Liver (tissue), 9 donors: ENCODE data around the gene NGFR. TPM values are rescaled to one million over a fixed set of nuclear protein-coding genes. Genes with fewer than 3 reads are reported as not detected.

Experiments used
- DNase-seq: peaks from one replicate; pipeline ENCODE4 v3.0.0-alpha.2; 2017; ENCODE audit warnings: low spot score
- H3K27ac ChIP-seq, 2 donors: one replicate each; pipeline ENCODE4 v1.7.0; 2013; ENCODE audit warnings: inconsistent platforms in 2 of 2, low read length in 2 of 2, control low read depth in 1 of 2, low read depth in 1 of 2, mild to moderate bottlenecking in 1 of 2
- H3K27me3 ChIP-seq, 4 donors: one replicate each; pipeline versions ENCODE4 v1.6.1 to v1.7.0; 2013; ENCODE audit warnings: low read length in 3 of 4, inconsistent platforms in 1 of 4, mild to moderate bottlenecking in 1 of 4, moderate library complexity in 1 of 4; ENCODE audit not compliant: control insufficient read depth in 4 of 4, insufficient read depth in 4 of 4
- H3K36me3 ChIP-seq, 4 donors: one replicate each; pipeline versions ENCODE4 v1.6.1 to v1.7.0; 2013; ENCODE audit warnings: low read length in 3 of 4, mild to moderate bottlenecking in 3 of 4, low read depth in 1 of 4, moderate library complexity in 1 of 4; ENCODE audit not compliant: control insufficient read depth in 4 of 4, insufficient read depth in 3 of 4
- H3K4me1 ChIP-seq, 4 donors: one replicate each; pipeline versions ENCODE4 v1.6.1 to v1.7.0; 2013; ENCODE audit warnings: low read length in 3 of 4, mild to moderate bottlenecking in 3 of 4, moderate library complexity in 1 of 4; ENCODE audit not compliant: control insufficient read depth in 4 of 4, insufficient read depth in 4 of 4
- H3K4me3 ChIP-seq, 3 donors: one replicate each; pipeline versions ENCODE4 v1.6.1 to v1.7.0; 2013; ENCODE audit warnings: low read length in 3 of 3, control low read depth in 1 of 3, low read depth in 1 of 3, mild to moderate bottlenecking in 1 of 3
- H3K9ac ChIP-seq, 2 donors: one replicate each; pipeline ENCODE4 v1.7.0; 2013; ENCODE audit warnings: low read length in 2 of 2, mild to moderate bottlenecking in 2 of 2, moderate library complexity in 2 of 2, control low read depth in 1 of 2, low read depth in 1 of 2
- H3K9me3 ChIP-seq, 4 donors: one replicate each; pipeline versions ENCODE4 v1.6.1 to v1.7.0; 2013; ENCODE audit warnings: low read length in 3 of 4; ENCODE audit not compliant: control insufficient read depth in 4 of 4
- EGR1 ChIP-seq, 2 donors: IDR thresholded peaks; 2 replicates each; pipeline ENCODE4 v1.6.1; 2016 to 2018; ENCODE audit warnings: antibody characterized with exemption in 2 of 2, low read depth in 2 of 2
- FOXA1 ChIP-seq: IDR thresholded peaks from 2 replicates; pipeline ENCODE4 v1.6.1; 2016; ENCODE audit warnings: antibody characterized with exemption
- FOXA2 ChIP-seq: IDR thresholded peaks from 2 replicates; pipeline ENCODE4 v1.6.1; 2016; ENCODE audit warnings: antibody characterized with exemption
- GABPA ChIP-seq, 2 donors: IDR thresholded peaks in 1 of 2; conservative IDR thresholded peaks in 1 of 2; 2 replicates each; pipeline ENCODE4 v1.6.1; 2016; ENCODE audit warnings: antibody characterized with exemption in 2 of 2, mild to moderate bottlenecking in 1 of 2, moderate library complexity in 1 of 2
- HNF4A ChIP-seq, 2 donors: conservative IDR thresholded peaks; 2 replicates each; pipeline ENCODE4 v1.6.1; 2016; ENCODE audit warnings: antibody characterized with exemption in 2 of 2, mild to moderate bottlenecking in 2 of 2
- HNF4G ChIP-seq: IDR thresholded peaks from 2 replicates; pipeline ENCODE4 v1.6.1; 2016; ENCODE audit warnings: antibody characterized with exemption
- NR2F2 ChIP-seq: IDR thresholded peaks from 2 replicates; pipeline ENCODE4 v1.6.1; 2016; ENCODE audit warnings: antibody characterized with exemption
- RAD21 ChIP-seq, 2 donors: IDR thresholded peaks; 2 replicates each; pipeline ENCODE4 v1.6.1; 2016; ENCODE audit warnings: antibody characterized with exemption in 2 of 2, mild to moderate bottlenecking in 2 of 2
- RXRA ChIP-seq, 2 donors: IDR thresholded peaks; 2 replicates each; pipeline ENCODE4 v1.6.1; 2017 to 2018; ENCODE audit warnings: antibody characterized with exemption in 2 of 2, mild to moderate bottlenecking in 1 of 2
- TAF1 ChIP-seq: conservative IDR thresholded peaks from 2 replicates; pipeline ENCODE4 v1.6.1; 2016; ENCODE audit warnings: antibody characterized with exemption, mild to moderate bottlenecking
- WGBS: extraction: QIAGEN DNeasy Blood & Tissue Kit; methylation state at CpG from one replicate; pipeline ENCODE4 v1.1.7; 2013; 5-methylcytosine and 5-hydroxymethylcytosine counted together
- polyA plus RNA-seq, 2 donors: library from polyadenylated mRNA; stranded (reverse) in 1 of 2; unstranded in 1 of 2; fragments of 200-250 nt in 1 of 2; fragments of >200 nt in 1 of 2; fragmentation: Nextera tagmentation in 1 of 2; extraction: Ambion mirVana in 1 of 2; gene quantifications; one replicate each; pipeline versions ENCODE4 v1.2.1 to v1.2.3, GENCODE V29; 2013 to 2015
- total RNA-seq, 2 donors: library from RNA; depleted of rRNA; stranded (reverse); fragments of >200 nt; gene quantifications; one replicate each; pipeline ENCODE4 v1.2.3, GENCODE V29; 2014
- TF ChIP-seq, protein P1 (sequence below): IDR thresholded peaks from 2 replicates; pipeline ENCODE4 v1.6.1; 2016; ENCODE audit warnings: antibody characterized with exemption
- TF ChIP-seq, protein P2 (sequence below): IDR thresholded peaks from 2 replicates; pipeline ENCODE4 v1.6.1; 2016; ENCODE audit warnings: antibody characterized with exemption
- TF ChIP-seq, protein P3 (sequence below): IDR thresholded peaks from 2 replicates; pipeline ENCODE4 v1.6.1; 2016; ENCODE audit warnings: antibody characterized with exemption, mild to moderate bottlenecking
- TF ChIP-seq, protein P4 (sequence below): IDR thresholded peaks from 2 replicates; pipeline ENCODE4 v1.6.1; 2016; ENCODE audit warnings: antibody characterized with exemption
- TF ChIP-seq, protein P5 (sequence below): fragments of 150-350 bp; IDR thresholded peaks from 2 replicates; pipeline ENCODE4 v1.5.1; 2017; ENCODE audit warnings: improper control_type of control experiment, low read depth, low read length; ENCODE audit not compliant: missing input control
- donor health status: healthy.
- donor health status: healthy.
- donor health status: healthy.
- donor health status: healthy.
- donor health status: healthy.

Gene NGFR
- total and polyA plus RNA-seq, 4 donors, result 6.9 to 11.0 (median 10.5) TPM

DNA sequence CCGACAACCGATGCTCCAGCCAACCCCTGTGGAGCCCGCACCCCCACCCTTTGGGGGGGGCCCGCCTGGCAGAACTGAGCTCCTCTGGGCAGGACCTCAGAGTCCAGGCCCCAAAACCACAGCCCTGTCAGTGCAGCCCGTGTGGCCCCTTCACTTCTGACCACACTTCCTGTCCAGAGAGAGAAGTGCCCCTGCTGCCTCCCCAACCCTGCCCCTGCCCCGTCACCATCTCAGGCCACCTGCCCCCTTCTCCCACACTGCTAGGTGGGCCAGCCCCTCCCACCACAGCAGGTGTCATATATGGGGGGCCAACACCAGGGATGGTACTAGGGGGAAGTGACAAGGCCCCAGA, 17.9 kb downstream of the NGFR start:
- H3K27ac ChIP-seq, result peak overlapping the region; percentile 12 to 23
- WGBS, result 76% methylated on average over 6 of the region's 6 CpGs
- H3K4me1 ChIP-seq, result peaks cover 7 to 19% (median 16%) of the 10 kb centered on the region in 4 donors
- H3K27me3 ChIP-seq, result no peaks in the 10 kb centered on the region
- no peak for DNase-seq
- TF ChIP-seq EGR1 (IDR thresholded peaks at IDR 0.05; ENCODE audit: low read depth in 2 of 2) (no peak), FOXA2 (no peak), HNF4A (conservative IDR thresholded peaks at IDR 0.05) (no peak), GABPA (IDR thresholded peaks at IDR 0.05 in 1 of 2, conservative IDR thresholded peaks at IDR 0.05 in 1 of 2) (no peak), RXRA (IDR thresholded peaks at IDR 0.05) (no peak)
- TF ChIP-seq, protein P1, sequence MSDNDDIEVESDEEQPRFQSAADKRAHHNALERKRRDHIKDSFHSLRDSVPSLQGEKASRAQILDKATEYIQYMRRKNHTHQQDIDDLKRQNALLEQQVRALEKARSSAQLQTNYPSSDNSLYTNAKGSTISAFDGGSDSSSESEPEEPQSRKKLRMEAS, result no peak
- TF ChIP-seq, protein P2, sequence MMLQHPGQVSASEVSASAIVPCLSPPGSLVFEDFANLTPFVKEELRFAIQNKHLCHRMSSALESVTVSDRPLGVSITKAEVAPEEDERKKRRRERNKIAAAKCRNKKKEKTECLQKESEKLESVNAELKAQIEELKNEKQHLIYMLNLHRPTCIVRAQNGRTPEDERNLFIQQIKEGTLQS, result no peak
- TF ChIP-seq, protein P3, sequence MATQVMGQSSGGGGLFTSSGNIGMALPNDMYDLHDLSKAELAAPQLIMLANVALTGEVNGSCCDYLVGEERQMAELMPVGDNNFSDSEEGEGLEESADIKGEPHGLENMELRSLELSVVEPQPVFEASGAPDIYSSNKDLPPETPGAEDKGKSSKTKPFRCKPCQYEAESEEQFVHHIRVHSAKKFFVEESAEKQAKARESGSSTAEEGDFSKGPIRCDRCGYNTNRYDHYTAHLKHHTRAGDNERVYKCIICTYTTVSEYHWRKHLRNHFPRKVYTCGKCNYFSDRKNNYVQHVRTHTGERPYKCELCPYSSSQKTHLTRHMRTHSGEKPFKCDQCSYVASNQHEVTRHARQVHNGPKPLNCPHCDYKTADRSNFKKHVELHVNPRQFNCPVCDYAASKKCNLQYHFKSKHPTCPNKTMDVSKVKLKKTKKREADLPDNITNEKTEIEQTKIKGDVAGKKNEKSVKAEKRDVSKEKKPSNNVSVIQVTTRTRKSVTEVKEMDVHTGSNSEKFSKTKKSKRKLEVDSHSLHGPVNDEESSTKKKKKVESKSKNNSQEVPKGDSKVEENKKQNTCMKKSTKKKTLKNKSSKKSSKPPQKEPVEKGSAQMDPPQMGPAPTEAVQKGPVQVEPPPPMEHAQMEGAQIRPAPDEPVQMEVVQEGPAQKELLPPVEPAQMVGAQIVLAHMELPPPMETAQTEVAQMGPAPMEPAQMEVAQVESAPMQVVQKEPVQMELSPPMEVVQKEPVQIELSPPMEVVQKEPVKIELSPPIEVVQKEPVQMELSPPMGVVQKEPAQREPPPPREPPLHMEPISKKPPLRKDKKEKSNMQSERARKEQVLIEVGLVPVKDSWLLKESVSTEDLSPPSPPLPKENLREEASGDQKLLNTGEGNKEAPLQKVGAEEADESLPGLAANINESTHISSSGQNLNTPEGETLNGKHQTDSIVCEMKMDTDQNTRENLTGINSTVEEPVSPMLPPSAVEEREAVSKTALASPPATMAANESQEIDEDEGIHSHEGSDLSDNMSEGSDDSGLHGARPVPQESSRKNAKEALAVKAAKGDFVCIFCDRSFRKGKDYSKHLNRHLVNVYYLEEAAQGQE, result no peak
- no peak overlapping the region for H3K9ac ChIP-seq
- no peaks in the 10 kb centered on the region for H3K36me3 ChIP-seq
- no peaks in the 10 kb centered on the region for H3K9me3 ChIP-seq
- no peak overlapping the region for H3K4me3 ChIP-seq

DNA sequence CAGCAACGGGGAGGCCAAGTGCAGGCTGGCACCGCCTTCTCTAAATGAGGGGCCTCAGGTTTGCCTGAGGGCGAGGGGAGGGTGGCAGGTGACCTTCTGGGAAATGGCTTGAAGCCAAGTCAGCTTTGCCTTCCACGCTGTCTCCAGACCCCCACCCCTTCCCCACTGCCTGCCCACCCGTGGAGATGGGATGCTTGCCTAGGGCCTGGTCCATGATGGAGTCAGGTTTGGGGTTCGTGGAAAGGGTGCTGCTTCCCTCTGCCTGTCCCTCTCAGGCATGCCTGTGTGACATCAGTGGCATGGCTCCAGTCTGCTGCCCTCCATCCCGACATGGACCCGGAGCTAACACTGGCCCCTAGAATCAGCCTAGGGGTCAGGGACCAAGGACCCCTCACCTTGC, 18.5 kb downstream of the NGFR start:
- H3K4me3 ChIP-seq, result no peak overlapping the region
- no peaks in the 10 kb centered on the region for H3K27me3 ChIP-seq
- DNase-seq, result no peak
- 86% methylated on average over 8 of the region's 8 CpGs for WGBS
- H3K27ac ChIP-seq, result peak overlapping the region; percentile 23 to 30
- peaks cover 7 to 19% (median 16%) of the 10 kb centered on the region in 4 donors for H3K4me1 ChIP-seq
- H3K36me3 ChIP-seq, result no peaks in the 10 kb centered on the region
- TF ChIP-seq NR2F2, result no peak
- TF ChIP-seq FOXA1, result no peak
- TF ChIP-seq HNF4G, result no peak
- TF ChIP-seq, protein P2, result no peak
- TF ChIP-seq, protein P4, sequence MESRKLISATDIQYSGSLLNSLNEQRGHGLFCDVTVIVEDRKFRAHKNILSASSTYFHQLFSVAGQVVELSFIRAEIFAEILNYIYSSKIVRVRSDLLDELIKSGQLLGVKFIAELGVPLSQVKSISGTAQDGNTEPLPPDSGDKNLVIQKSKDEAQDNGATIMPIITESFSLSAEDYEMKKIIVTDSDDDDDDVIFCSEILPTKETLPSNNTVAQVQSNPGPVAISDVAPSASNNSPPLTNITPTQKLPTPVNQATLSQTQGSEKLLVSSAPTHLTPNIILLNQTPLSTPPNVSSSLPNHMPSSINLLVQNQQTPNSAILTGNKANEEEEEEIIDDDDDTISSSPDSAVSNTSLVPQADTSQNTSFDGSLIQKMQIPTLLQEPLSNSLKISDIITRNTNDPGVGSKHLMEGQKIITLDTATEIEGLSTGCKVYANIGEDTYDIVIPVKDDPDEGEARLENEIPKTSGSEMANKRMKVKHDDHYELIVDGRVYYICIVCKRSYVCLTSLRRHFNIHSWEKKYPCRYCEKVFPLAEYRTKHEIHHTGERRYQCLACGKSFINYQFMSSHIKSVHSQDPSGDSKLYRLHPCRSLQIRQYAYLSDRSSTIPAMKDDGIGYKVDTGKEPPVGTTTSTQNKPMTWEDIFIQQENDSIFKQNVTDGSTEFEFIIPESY, result no peak
- TF ChIP-seq TAF1, result no peak
- TF ChIP-seq, protein P3, result no peak
- TF ChIP-seq, protein P1, result no peak
- no peak for TF ChIP-seq HNF4A (conservative IDR thresholded peaks at IDR 0.05)
- no peak for TF ChIP-seq RAD21 (IDR thresholded peaks at IDR 0.05)
- TF ChIP-seq, protein P5, sequence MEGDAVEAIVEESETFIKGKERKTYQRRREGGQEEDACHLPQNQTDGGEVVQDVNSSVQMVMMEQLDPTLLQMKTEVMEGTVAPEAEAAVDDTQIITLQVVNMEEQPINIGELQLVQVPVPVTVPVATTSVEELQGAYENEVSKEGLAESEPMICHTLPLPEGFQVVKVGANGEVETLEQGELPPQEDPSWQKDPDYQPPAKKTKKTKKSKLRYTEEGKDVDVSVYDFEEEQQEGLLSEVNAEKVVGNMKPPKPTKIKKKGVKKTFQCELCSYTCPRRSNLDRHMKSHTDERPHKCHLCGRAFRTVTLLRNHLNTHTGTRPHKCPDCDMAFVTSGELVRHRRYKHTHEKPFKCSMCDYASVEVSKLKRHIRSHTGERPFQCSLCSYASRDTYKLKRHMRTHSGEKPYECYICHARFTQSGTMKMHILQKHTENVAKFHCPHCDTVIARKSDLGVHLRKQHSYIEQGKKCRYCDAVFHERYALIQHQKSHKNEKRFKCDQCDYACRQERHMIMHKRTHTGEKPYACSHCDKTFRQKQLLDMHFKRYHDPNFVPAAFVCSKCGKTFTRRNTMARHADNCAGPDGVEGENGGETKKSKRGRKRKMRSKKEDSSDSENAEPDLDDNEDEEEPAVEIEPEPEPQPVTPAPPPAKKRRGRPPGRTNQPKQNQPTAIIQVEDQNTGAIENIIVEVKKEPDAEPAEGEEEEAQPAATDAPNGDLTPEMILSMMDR, result no peak
- no peak for TF ChIP-seq RXRA (IDR thresholded peaks at IDR 0.05)
- no peak overlapping the region for H3K9ac ChIP-seq
- no peaks in the 10 kb centered on the region for H3K9me3 ChIP-seq
